Measurements from ENCODE around the gene DCAF7. TPM values are rescaled to one million over a fixed set of nuclear protein-coding genes. Genes with fewer than 3 reads are reported as not detected.
A peak's percentile ranks its signal among the peaks of the same experiment; 100 is the strongest.

The DCAF7 gene
- total RNA-seq, 2 experiments from 2014 or later, result 113 TPM

- H3K36me3 Mint-ChIP-seq, result no peaks in the 10 kb centered on the region
- no peaks in the 10 kb centered on the region for H3K9me3 Mint-ChIP-seq
- DNase-seq (no peak), ATAC-seq (ENCODE audit: low read depth) (no peak)
- H3K4me1 Mint-ChIP-seq, result no peaks in the 10 kb centered on the region
- H3K27me3 Mint-ChIP-seq, result peaks cover 2% of the 10 kb centered on the region
- POLR2A ChIA-PET, result no interaction called here
- H3K4me3 Mint-ChIP-seq, result no peak overlapping the region
- no peak overlapping the region for H3K27ac Mint-ChIP-seq
These were observed 19.0 kb upstream of the DCAF7 start for GRCh38 chr17:63531022-63531965.

- no peak overlapping the region for H3K27ac Mint-ChIP-seq
- POLR2A ChIA-PET, result no interaction called here
These were observed 16.7 kb upstream of the DCAF7 start for GRCh38 chr17:63533433-63534077.

DNA sequence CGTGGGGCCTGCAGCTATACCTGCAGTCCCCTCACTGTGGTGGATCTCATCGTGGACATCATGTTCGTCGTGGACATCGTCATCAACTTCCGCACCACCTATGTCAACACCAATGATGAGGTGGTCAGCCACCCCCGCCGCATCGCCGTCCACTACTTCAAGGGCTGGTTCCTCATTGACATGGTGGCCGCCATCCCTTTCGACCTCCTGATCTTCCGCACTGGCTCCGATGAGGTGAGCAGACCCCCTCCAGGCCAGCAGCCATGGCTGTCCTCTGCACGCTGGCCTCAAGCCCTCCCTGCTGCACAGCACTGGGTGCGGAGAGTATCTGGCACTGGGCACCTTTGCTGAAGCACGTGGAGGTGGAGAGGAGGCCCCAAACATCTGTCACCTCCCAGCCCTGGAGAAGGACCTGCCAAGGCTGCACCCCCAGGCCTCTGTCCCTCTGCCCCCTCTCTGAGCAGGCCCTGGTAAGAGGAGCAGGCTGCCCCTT lies 16.2 kb upstream of the DCAF7 start:
- no peaks in the 10 kb centered on the region for H3K9me3 Mint-ChIP-seq
- no peaks in the 10 kb centered on the region for H3K4me1 Mint-ChIP-seq
- peaks cover 19% of the 10 kb centered on the region for H3K27me3 Mint-ChIP-seq
- POLR2A ChIA-PET, result no interaction called here
- H3K27ac Mint-ChIP-seq, result no peak overlapping the region
- ATAC-seq (ENCODE audit: low read depth) (no peak), DNase-seq (no peak)
- H3K4me3 Mint-ChIP-seq, result no peak overlapping the region
- H3K36me3 Mint-ChIP-seq, result no peaks in the 10 kb centered on the region

More at GRCh38 chr17:63533433-63534077, 16.7 kb upstream of the DCAF7 start:
- no peak overlapping the region for H3K4me3 Mint-ChIP-seq
- ATAC-seq (ENCODE audit: low read depth) (no peak), DNase-seq (no peak)
- peaks cover 15% of the 10 kb centered on the region for H3K27me3 Mint-ChIP-seq
- no peaks in the 10 kb centered on the region for H3K36me3 Mint-ChIP-seq
- no peaks in the 10 kb centered on the region for H3K4me1 Mint-ChIP-seq
- no peaks in the 10 kb centered on the region for H3K9me3 Mint-ChIP-seq

DNA sequence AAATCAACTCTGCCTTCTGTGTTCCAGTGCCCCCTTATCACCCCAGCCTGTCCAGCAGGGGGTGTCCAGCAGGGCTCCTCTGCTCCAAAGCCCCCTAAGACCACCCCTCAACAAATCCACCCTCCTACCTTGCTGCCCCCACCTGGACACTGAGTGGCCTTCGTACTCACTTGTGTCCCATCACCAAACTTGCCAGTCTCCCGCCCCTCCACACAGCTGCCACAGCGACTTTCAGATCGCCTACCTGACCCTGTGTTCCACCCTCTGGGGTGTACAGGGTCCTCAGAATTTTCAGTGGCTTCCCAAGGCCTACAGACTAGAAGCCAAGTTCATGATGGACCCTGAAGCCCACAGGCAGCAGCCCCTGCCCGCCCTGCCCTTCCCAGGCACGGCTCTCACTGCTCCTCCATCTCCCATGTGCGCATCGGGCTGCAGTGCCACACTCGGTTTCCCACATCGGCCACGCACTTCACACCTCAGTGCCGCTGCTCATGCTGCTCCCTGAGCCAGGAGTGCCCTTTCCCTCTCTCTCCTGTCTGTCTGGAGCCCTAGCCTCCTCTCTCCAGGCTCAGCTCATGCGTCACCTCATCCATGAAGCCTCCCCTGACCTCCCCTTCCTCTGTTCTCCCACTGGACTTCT lies 15.3 kb upstream of the DCAF7 start:
- peaks cover 27% of the 10 kb centered on the region for H3K27me3 Mint-ChIP-seq
- H3K4me1 Mint-ChIP-seq, result no peaks in the 10 kb centered on the region
- H3K36me3 Mint-ChIP-seq, result no peaks in the 10 kb centered on the region
- H3K4me3 Mint-ChIP-seq, result no peak overlapping the region
- no peak overlapping the region for H3K27ac Mint-ChIP-seq
- DNase-seq (no peak), ATAC-seq (ENCODE audit: low read depth) (no peak)
- POLR2A ChIA-PET, result no interaction called here
- H3K9me3 Mint-ChIP-seq, result no peaks in the 10 kb centered on the region

DNA sequence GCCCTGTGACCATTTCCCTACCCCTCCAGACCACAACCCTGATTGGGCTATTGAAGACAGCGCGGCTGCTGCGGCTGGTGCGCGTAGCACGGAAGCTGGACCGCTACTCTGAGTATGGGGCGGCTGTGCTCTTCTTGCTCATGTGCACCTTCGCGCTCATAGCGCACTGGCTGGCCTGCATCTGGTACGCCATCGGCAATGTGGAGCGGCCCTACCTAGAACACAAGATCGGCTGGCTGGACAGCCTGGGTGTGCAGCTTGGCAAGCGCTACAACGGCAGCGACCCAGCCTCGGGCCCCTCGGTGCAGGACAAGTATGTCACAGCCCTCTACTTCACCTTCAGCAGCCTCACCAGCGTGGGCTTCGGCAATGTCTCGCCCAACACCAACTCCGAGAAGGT lies 14.6 kb upstream of the DCAF7 start:
- H3K36me3 Mint-ChIP-seq, result no peaks in the 10 kb centered on the region
- DNase-seq (no peak), ATAC-seq (ENCODE audit: low read depth) (no peak)
- H3K4me3 Mint-ChIP-seq, result no peak overlapping the region
- POLR2A ChIA-PET, result no interaction called here
- no peaks in the 10 kb centered on the region for H3K9me3 Mint-ChIP-seq
- H3K27me3 Mint-ChIP-seq, result peaks cover 28% of the 10 kb centered on the region
- no peak overlapping the region for H3K27ac Mint-ChIP-seq
- no peaks in the 10 kb centered on the region for H3K4me1 Mint-ChIP-seq

- no peaks in the 10 kb centered on the region for H3K9me3 Mint-ChIP-seq
- no peak overlapping the region for H3K4me3 Mint-ChIP-seq
- no peak overlapping the region for H3K27ac Mint-ChIP-seq
- DNase-seq (no peak), ATAC-seq (ENCODE audit: low read depth) (no peak)
- H3K4me1 Mint-ChIP-seq, result no peaks in the 10 kb centered on the region
- POLR2A ChIA-PET, result no interaction called here
- H3K36me3 Mint-ChIP-seq, result no peaks in the 10 kb centered on the region
- peaks cover 28% of the 10 kb centered on the region for H3K27me3 Mint-ChIP-seq
These were observed 13.3 kb upstream of the DCAF7 start for GRCh38 chr17:63537001-63537400.

DNA sequence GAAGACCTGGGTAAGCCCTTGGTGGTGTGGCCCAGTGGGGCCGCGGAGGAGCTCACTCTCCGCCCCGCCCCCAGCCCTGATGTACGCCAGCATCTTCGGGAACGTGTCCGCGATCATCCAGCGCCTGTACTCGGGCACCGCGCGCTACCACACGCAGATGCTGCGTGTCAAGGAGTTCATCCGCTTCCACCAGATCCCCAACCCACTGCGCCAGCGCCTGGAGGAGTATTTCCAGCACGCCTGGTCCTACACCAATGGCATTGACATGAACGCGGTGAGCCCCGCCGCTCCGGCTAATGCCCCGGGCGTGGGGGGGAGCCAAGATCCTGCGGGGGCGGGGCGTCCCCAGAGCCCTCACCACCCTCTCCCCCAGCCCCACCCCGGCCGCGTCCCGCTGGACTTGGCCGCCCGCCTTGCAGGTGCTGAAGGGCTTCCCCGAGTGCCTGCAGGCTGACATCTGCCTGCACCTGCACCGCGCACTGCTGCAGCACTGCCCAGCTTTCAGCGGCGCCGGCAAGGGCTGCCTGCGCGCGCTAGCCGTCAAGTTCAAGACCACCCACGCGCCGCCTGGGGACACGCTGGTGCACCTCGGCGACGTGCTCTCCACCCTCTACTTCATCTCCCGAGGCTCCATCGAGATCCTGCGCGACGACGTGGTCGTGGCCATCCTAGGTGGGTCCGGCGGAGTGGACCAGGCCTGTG lies 12.1 kb upstream of the DCAF7 start:
- ATAC-seq (ENCODE audit: low read depth), result peak; percentile 44
- no peaks in the 10 kb centered on the region for H3K9me3 Mint-ChIP-seq
- peak overlapping the region; percentile 10 for H3K4me3 Mint-ChIP-seq
- H3K36me3 Mint-ChIP-seq, result no peaks in the 10 kb centered on the region
- DNase-seq, result no peak
- peaks cover 28% of the 10 kb centered on the region for H3K27me3 Mint-ChIP-seq
- no peaks in the 10 kb centered on the region for H3K4me1 Mint-ChIP-seq
- H3K27ac Mint-ChIP-seq, result no peak overlapping the region
- POLR2A ChIA-PET, result no interaction called here

- H3K4me3 Mint-ChIP-seq, result peak overlapping the region; percentile 10
- ATAC-seq (ENCODE audit: low read depth) (no peak), DNase-seq (no peak)
- POLR2A ChIA-PET, result no interaction called here
- H3K9me3 Mint-ChIP-seq, result no peaks in the 10 kb centered on the region
- peaks cover 28% of the 10 kb centered on the region for H3K27me3 Mint-ChIP-seq
- H3K4me1 Mint-ChIP-seq, result no peaks in the 10 kb centered on the region
- no peaks in the 10 kb centered on the region for H3K36me3 Mint-ChIP-seq
- H3K27ac Mint-ChIP-seq, result no peak overlapping the region
These were observed 11.3 kb upstream of the DCAF7 start for GRCh38 chr17:63538693-63539595.

DNA sequence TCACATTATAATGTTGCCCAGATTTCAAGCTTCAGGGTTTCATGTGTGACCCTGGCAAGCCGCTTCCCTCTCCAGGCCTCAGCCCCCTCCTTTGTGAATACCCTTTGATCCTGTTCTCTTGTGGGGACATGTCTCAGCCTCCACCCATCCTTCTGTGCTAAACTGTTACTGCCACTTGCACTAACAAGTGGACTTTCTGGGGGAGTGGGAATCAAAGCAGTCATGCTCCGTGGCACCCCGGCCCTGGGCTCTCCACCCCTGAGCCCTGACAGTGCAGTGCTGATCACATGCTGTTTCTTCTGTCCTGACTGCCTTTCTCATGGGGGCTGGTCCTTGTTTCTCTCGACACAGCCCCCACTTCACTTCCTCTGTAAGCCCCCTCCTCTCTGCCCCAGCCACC lies 9.7 kb upstream of the DCAF7 start:
- Mint-ChIP-seq H3K4me3 (no peak overlapping the region), H3K4me1 (no peaks in the 10 kb centered on the region), H3K9me3 (no peaks in the 10 kb centered on the region), H3K27me3 (peaks cover 26% of the 10 kb centered on the region), H3K27ac (no peak overlapping the region), H3K36me3 (no peaks in the 10 kb centered on the region)
- ATAC-seq (ENCODE audit: low read depth) (no peak), DNase-seq (no peak)
- POLR2A ChIA-PET, result no interaction called here

DNA sequence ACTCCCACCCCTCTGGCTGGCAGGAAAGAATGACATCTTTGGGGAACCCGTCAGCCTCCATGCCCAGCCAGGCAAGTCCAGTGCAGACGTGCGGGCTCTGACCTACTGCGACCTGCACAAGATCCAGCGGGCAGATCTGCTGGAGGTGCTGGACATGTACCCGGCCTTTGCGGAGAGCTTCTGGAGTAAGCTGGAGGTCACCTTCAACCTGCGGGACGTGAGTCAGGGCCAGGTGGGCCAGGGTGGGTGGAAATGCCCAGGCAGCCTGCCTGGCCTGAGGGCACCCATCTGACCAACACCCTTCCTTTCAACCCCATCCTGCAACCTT lies 8.1 kb upstream of the DCAF7 start:
- no peaks in the 10 kb centered on the region for H3K9me3 Mint-ChIP-seq
- POLR2A ChIA-PET, result no interaction called here
- peaks cover 23% of the 10 kb centered on the region for H3K27me3 Mint-ChIP-seq
- H3K36me3 Mint-ChIP-seq, result no peaks in the 10 kb centered on the region
- ATAC-seq (ENCODE audit: low read depth) (no peak), DNase-seq (no peak)
- no peak overlapping the region for H3K4me3 Mint-ChIP-seq
- no peak overlapping the region for H3K27ac Mint-ChIP-seq
- no peaks in the 10 kb centered on the region for H3K4me1 Mint-ChIP-seq

DNA sequence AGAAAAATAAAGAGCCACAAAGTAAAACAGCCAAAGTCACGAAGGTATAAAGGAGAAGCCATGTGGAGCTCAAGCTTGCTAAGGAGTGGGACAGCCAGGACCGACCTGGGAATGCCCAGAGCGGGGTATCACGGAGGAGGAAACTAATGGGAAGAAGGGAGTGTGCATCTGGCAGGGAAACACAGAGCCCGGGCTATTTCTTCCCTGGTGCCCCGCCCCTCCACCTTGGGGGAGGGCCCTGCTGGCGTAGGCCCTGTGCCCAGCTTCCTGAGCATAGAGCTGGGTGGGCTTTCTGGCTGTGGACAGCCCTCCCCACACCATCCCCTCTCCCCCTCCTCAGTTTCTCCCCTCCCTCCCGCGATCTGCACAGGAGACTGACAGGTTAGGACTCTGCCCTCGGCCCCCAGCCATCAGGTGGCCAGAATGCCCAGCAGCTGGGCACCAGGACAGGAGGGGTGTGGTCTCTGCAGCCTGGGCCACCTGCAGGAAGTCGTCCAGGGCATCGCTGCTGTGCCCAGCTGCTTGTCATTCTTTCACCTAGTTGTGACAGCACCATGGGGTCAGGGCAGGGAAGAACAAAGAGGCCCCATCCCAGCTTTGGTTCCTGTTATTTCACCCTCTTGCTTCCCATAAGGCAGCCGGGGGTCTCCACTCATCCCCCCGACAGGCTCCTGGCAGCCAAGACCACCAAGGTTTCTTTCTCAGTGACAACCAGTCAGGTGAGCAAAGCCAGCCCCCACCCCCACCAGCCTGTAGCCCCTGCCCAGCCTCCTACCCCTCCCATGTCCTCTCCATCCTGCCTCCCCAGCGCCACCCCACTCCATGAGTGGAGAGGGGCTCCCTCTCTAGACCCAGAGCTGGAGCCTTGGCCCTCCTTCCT lies 7.1 kb upstream of the DCAF7 start:
- Mint-ChIP-seq H3K4me3 (no peak overlapping the region), H3K36me3 (no peaks in the 10 kb centered on the region), H3K4me1 (no peaks in the 10 kb centered on the region), H3K9me3 (no peaks in the 10 kb centered on the region), H3K27me3 (peaks cover 17% of the 10 kb centered on the region), H3K27ac (no peak overlapping the region)
- POLR2A ChIA-PET, result no interaction called here
- DNase-seq (no peak), ATAC-seq (ENCODE audit: low read depth) (no peak)

- DNase-seq (no peak), ATAC-seq (ENCODE audit: low read depth) (no peak)
- Mint-ChIP-seq H3K9me3 (no peaks in the 10 kb centered on the region), H3K4me3 (no peak overlapping the region), H3K27ac (no peak overlapping the region), H3K4me1 (no peaks in the 10 kb centered on the region), H3K36me3 (no peaks in the 10 kb centered on the region), H3K27me3 (peaks cover 10% of the 10 kb centered on the region)
- POLR2A ChIA-PET, result no interaction called here
These were observed 6.4 kb upstream of the DCAF7 start for GRCh38 chr17:63543822-63544420.
